Measurements from ENCODE around the gene ACP1. TPM values are rescaled to one million over a fixed set of nuclear protein-coding genes. Genes with fewer than 3 reads are reported as not detected.
"Not testable (repeated sequence)": the region's sequence is repeated elsewhere in the genome, so short reads cannot be mapped to it uniquely, and the experiment has no call there.

Gene ACP1
- total and polyA plus RNA-seq, 11 donors = 51.4 to 99.7 (median 64.7) TPM

DNA sequence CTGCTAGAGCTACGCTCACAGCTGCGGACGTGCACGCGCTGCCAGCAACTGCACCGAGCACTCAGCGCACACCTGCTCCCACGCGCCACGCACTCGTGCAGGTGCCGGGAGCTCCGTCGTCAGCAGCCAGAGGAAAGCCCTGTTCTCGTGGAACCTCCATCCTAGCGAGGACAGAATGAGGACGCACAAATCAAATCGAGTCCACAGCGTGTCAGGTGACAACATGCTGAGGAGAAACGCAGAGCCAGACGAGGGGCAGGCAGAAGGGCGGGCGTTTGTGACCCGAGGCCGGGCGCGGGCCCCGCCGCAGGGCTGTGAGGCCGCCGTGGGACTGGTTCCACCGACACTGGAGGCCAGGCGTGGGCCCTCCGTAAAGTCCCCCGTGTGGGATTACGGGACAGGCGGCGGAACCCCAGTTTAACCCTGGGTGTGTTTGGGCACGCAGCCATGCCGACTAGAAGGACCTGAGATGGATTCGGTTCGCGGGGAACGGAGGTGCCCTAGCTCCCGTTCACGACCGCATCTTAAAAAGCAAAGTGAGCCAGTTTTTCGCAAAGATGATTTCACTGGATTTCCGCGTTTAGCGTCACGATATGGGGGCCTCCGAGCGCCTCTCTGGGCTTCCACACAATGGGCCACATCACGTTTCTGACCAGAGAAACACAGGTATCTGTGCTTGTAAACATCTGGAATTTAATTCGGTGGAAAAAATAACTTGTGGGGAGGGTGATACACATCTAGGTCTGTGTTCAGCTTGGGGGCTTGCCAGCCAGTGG is 50.0 kb downstream of the ACP1 start:
- ATAC-seq = no peak
- Histone ChIP-seq H3K9me3 (no peaks in the 10 kb centered on the region), H3K27me3 (peaks cover 0 to 20% (median 3%) of the 10 kb centered on the region in 9 donors), H3K4me3 (no peak overlapping the region), H3K36me3 (no peaks in the 10 kb centered on the region), H3K4me1 (no peaks in the 10 kb centered on the region), H3K27ac (no peak overlapping the region)
- intact Hi-C loops (cut with DNase I) = no loop called here
- DNase-seq = no peak
- WGBS, 4 donors = 91 to 92% (median 91%) methylated on average over 48 to 56 of the region's 56 CpGs
- no peak for TF ChIP-seq POLR2A (IDR thresholded peaks at IDR 0.05)
- TF ChIP-seq, protein P1, sequence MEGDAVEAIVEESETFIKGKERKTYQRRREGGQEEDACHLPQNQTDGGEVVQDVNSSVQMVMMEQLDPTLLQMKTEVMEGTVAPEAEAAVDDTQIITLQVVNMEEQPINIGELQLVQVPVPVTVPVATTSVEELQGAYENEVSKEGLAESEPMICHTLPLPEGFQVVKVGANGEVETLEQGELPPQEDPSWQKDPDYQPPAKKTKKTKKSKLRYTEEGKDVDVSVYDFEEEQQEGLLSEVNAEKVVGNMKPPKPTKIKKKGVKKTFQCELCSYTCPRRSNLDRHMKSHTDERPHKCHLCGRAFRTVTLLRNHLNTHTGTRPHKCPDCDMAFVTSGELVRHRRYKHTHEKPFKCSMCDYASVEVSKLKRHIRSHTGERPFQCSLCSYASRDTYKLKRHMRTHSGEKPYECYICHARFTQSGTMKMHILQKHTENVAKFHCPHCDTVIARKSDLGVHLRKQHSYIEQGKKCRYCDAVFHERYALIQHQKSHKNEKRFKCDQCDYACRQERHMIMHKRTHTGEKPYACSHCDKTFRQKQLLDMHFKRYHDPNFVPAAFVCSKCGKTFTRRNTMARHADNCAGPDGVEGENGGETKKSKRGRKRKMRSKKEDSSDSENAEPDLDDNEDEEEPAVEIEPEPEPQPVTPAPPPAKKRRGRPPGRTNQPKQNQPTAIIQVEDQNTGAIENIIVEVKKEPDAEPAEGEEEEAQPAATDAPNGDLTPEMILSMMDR (IDR thresholded peaks at IDR 0.05) = no peak

DNA sequence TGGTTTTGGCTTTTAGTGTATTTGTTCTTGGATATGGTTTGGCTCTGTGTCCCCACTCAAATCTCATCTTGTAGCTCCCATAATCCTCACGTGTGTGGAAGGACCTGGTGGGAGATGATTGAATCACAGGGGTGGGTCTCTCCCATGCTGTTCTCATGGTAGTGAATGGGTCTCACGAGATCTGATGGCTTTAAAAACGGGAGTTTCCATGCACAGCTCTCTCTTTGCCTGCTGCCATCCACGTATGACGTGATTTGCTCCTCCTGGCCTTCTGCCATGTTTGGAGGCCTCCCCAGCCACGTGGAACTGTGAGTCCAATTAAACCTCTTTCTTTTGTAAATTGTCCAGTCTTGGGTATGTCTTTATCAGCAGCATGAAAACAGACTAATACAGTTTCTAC is 51.2 kb downstream of the ACP1 start:
- DNase-seq; H3K36me3 ChIP-seq; H3K9me3 ChIP-seq; H3K27ac ChIP-seq; ATAC-seq; H3K4me1 ChIP-seq; H3K4me3 ChIP-seq; intact Hi-C loops (cut with DNase I): not testable (repeated sequence)
- peaks cover 0 to 20% (median 0%) of the 10 kb centered on the region in 9 donors for H3K27me3 ChIP-seq
- 43 to 60% (median 51%) methylated on average over 6 of the region's 6 CpGs for WGBS, 4 donors

DNA sequence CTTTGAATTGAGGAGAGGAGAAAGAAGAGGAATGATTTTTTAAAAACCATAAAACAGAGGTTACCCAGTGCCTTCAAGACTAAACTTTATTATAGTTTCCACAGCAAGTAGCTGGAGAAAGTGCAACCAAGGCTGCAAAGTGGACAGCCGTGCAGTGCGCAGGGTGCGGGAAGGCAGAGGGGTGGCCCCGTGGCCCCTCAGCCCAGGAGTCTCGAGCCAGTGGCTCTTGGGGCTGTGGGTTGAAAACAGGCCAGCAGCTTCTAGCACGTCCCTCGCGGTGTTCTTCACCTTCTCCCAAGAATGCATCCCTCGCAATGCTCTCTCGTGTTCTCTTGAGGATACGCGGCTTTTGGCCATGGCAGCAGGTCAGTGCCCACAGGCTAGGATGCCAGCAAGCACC is 51.6 kb downstream of the ACP1 start:
- Histone ChIP-seq H3K27ac (no peak overlapping the region), H3K27me3 (peaks cover 0 to 16% (median 0%) of the 10 kb centered on the region in 9 donors), H3K4me1 (no peaks in the 10 kb centered on the region), H3K36me3 (no peaks in the 10 kb centered on the region), H3K4me3 (no peak overlapping the region), H3K9me3 (no peaks in the 10 kb centered on the region)
- ATAC-seq = no peak
- intact Hi-C loops (cut with DNase I) = no loop called here
- DNase-seq = no peak
- TF ChIP-seq, protein P1 (IDR thresholded peaks at IDR 0.05) = no peak
- no peak for TF ChIP-seq POLR2A (IDR thresholded peaks at IDR 0.05)
- WGBS, 4 donors = 89 to 92% (median 90%) methylated on average over 12 of the region's 12 CpGs

DNA sequence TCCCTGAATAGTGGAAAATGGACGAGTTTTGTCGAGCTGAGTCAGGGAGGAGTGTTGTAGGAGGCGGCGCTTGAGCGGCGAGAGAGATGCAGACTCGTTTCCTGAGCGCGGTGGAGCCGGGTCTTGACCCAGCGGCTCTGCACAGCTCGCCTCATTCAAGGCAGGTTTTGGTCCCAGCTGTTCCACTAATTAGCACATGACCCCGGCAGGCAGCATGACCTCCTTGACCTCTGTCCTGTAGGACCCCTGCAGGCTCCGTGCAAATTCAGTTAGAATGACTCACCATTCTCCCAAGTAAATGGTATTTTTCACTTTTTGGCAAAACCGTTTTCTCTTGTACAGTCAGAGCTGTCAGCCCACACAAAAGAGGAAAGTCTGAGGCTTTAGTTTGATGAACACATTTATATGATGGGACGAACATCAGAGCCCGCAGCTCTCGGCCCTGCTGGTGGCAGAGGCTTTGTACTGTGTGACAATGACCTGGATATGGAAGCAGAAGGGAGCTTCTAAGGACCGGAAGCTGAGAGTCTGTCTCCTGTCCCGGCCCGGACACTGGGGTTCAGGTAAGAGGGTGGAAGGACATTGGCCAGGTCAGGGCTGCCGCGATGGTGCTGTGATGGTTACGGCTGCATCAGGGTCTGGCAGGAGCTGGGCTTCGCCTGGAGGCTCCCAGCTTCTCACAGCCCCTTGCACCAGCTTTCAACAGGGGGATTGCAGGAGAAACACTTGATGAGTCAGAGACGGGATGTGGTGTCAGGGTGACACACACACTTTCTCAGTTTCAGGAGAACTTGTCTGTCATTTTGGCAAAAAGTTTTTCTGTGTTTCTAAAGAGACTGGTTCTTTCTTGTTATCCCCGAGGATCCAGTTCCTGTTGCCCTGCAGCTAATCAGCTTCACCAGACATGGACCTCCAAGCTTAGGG is 53.0 kb downstream of the ACP1 start:
- H3K36me3 ChIP-seq = no peaks in the 10 kb centered on the region
- no peaks in the 10 kb centered on the region for H3K4me1 ChIP-seq
- intact Hi-C loops (cut with DNase I) = no loop called here
- peak overlapping the region in 1 of 12 donors; percentile 37 for H3K27ac ChIP-seq
- no peak for DNase-seq
- TF ChIP-seq, protein P1 (IDR thresholded peaks at IDR 0.05) = no peak
- no peak for TF ChIP-seq POLR2A (IDR thresholded peaks at IDR 0.05)
- no peaks in the 10 kb centered on the region for H3K9me3 ChIP-seq
- 58 to 70% (median 67%) methylated on average over 26 to 27 of the region's 27 CpGs for WGBS, 4 donors
- peak overlapping the region in 1 of 12 donors; percentile 12 for H3K4me3 ChIP-seq
- no peak for ATAC-seq
- H3K27me3 ChIP-seq = peaks cover 0 to 14% (median 0%) of the 10 kb centered on the region in 9 donors

All from heart left ventricle (tissue), 16 donors.